GM23248 (cell line): ENCODE results near the gene LIN54. TPM values are rescaled to one million over a fixed set of nuclear protein-coding genes. Genes with fewer than 3 reads are reported as not detected.
A peak's percentile ranks its signal among the peaks of the same experiment; 100 is the strongest.

Experiments
- DNase-seq: peaks from one replicate; pipeline ENCODE4 v3.0.0-alpha.2; 2015
- H2AFZ ChIP-seq: fragments of 200-600 bp; sonication (generic); 2 replicates; pipeline ENCODE4 v1.6.1; 2016; ENCODE audit warnings: antibody characterized with exemption
- H3F3A ChIP-seq: fragments of 200-600 bp; sonication (generic); 2 replicates; pipeline ENCODE4 v1.6.1; 2016; ENCODE audit warnings: mild to moderate bottlenecking, antibody characterized with exemption, mixed run types; ENCODE audit not compliant: insufficient read depth
- H3K27ac ChIP-seq: fragments of 200-600 bp; sonication (generic); 2 replicates; pipeline ENCODE4 v1.5.1; 2016; ENCODE audit warnings: mild to moderate bottlenecking
- H3K27me3 ChIP-seq: fragments of 200-600 bp; sonication (generic); replicated peaks from 2 replicates; pipeline ENCODE4 v1.6.1; 2016; ENCODE audit warnings: mild to moderate bottlenecking; ENCODE audit not compliant: insufficient read depth
- H3K36me3 ChIP-seq: fragments of 200-600 bp; sonication (generic); 2 replicates; pipeline ENCODE4 v1.6.1; 2016; ENCODE audit warnings: low read depth, mild to moderate bottlenecking
- H3K4me1 ChIP-seq: fragments of 200-600 bp; sonication (generic); 2 replicates; pipeline ENCODE4 v1.6.1; 2016; ENCODE audit warnings: mild to moderate bottlenecking; ENCODE audit not compliant: insufficient read depth
- H3K4me2 ChIP-seq: fragments of 200-600 bp; sonication (generic); one replicate; pipeline ENCODE4 v1.6.1; 2016; ENCODE audit warnings: mild to moderate bottlenecking; ENCODE audit not compliant: unreplicated experiment
- H3K4me3 ChIP-seq: fragments of 200-600 bp; sonication (generic); 2 replicates; pipeline ENCODE4 v1.5.1; 2016; ENCODE audit warnings: mild to moderate bottlenecking
- H3K79me2 ChIP-seq: fragments of 200-600 bp; sonication (generic); 2 replicates; pipeline ENCODE4 v1.6.1; 2016; ENCODE audit warnings: mild to moderate bottlenecking; ENCODE audit not compliant: insufficient read depth
- H3K9ac ChIP-seq: fragments of 200-600 bp; sonication (generic); 2 replicates; pipeline ENCODE4 v1.6.1; 2016; ENCODE audit warnings: mild to moderate bottlenecking
- H3K9me2 ChIP-seq: fragments of 200-600 bp; sonication (generic); 2 replicates; pipeline ENCODE4 v1.6.1; 2016; ENCODE audit warnings: mixed run types, mild to moderate bottlenecking, moderate library complexity; ENCODE audit not compliant: insufficient read depth
- H3K9me3 ChIP-seq: fragments of 200-600 bp; sonication (generic); one replicate; pipeline ENCODE4 v1.6.1; 2017; ENCODE audit warnings: low read depth
- H4K20me1 ChIP-seq: fragments of 200-600 bp; sonication (generic); 2 replicates; pipeline ENCODE4 v1.6.0; 2016; ENCODE audit not compliant: insufficient read depth
- EZH2 ChIP-seq: fragments of 200-600 bp; sonication (generic); IDR thresholded peaks from 2 replicates; pipeline ENCODE4 v1.6.1; 2018; ENCODE audit warnings: antibody characterized with exemption, mild to moderate bottlenecking; ENCODE audit not compliant: insufficient read depth, poor library complexity, severe bottlenecking
- EZH2phosphoT487 ChIP-seq: fragments of 200-600 bp; sonication (generic); IDR thresholded peaks from 2 replicates; pipeline ENCODE4 v1.6.1; 2018; ENCODE audit warnings: antibody characterized with exemption, moderate library complexity, mild to moderate bottlenecking, low read depth; ENCODE audit not compliant: insufficient read depth
- WGBS, 2 experiments: methylation state at CpG; one replicate each; pipeline ENCODE4 v1.1.6; 2015 to 2017; ENCODE audit warnings: low lambda C conversion rate in 2 of 2, low coverage in 1 of 2; ENCODE audit errors: missing lambda C conversion rate in 2 of 2; 5-methylcytosine and 5-hydroxymethylcytosine counted together
- in situ Hi-C: fragments of 300-500 bp; cut with MboI; formaldehyde crosslinking; loops from 2 replicates; pipeline ENCODE4 v1.15.0; 2020
- polyA plus RNA-seq: library from polyadenylated mRNA; unstranded; fragments of >200 nt; fragmentation: Nextera tagmentation; extraction: Ambion mirVana; gene quantifications from 2 replicates; pipeline ENCODE4 v1.2.1, GENCODE V29; 2016
- total RNA-seq: library from RNA; depleted of rRNA; stranded (reverse); fragments of >200 nt; shearing (Covaris generic); gene quantifications from 2 replicates; pipeline ENCODE4 v1.2.3, GENCODE V29; 2014

LIN54 gene
- total and polyA plus RNA-seq, 2 experiments from 2014 or later, result 6.4 to 13.3 TPM

DNA sequence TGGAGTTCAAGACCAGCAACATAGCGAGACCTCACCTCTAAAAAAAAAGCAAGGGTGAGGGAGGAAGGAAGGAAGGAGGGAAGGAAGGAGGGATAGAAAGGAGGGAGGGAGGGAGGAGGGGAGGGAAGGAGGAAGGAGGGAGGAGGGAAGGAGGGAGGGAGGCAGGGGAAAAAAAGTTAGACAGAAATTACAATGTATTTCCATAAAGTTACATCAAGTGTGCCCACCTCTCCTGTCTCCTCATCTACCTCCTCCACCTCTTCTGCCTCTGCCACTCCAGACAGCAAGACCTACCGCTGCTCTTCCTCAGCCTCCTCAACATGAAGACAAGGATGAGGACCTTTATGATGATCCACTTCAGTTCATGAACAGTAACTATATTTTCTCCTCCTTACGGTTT, 8.3 kb downstream of the LIN54 start:
- Histone ChIP-seq H3K27ac (no peak overlapping the region), H3K9me3 (no peaks in the 10 kb centered on the region), H3K9me2 (no peaks in the 10 kb centered on the region), H3K4me2 (no peak overlapping the region), H2AFZ (no peak overlapping the region), H3K4me3 (no peak overlapping the region), H4K20me1 (no peaks in the 10 kb centered on the region), H3K27me3 (no peaks in the 10 kb centered on the region), H3F3A (no peaks in the 10 kb centered on the region), H3K36me3 (no peaks in the 10 kb centered on the region), H3K9ac (no peak overlapping the region), H3K4me1 (no peaks in the 10 kb centered on the region), H3K79me2 (peaks cover 98% of the 10 kb centered on the region)
- TF ChIP-seq EZH2phosphoT487 (no peak), EZH2 (no peak)
- no peak for DNase-seq
- 90 to 99% methylated on average over 3 of the region's 3 CpGs for WGBS, 2 experiments
- in situ Hi-C loops, result no loop called here

DNA sequence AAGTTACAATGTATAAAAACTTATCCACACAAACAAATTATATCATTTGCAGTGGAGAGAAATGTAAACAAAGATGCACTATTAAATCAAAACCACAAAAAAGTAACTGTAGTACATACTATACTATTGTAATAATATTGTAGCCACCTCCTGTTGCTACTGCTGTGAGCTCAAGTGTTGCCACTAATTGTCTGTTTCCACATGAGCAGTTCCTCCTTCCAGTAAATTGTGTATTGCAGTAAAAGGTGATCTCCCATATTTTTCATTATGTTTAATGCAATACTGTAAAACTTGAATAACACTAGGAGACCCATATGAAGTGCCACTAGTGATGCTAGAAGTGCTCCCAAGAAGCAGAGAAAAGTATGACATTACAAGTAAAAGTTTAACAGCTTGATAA, 11.7 kb downstream of the LIN54 start:
- TF ChIP-seq EZH2 (no peak), EZH2phosphoT487 (no peak)
- H3K27me3 ChIP-seq, result no peaks in the 10 kb centered on the region
- H4K20me1 ChIP-seq, result no peaks in the 10 kb centered on the region
- H3K4me3 ChIP-seq, result no peak overlapping the region
- no peak overlapping the region for H3K4me2 ChIP-seq
- H3F3A ChIP-seq, result no peaks in the 10 kb centered on the region
- no peak overlapping the region for H2AFZ ChIP-seq
- H3K9me2 ChIP-seq, result no peaks in the 10 kb centered on the region
- H3K79me2 ChIP-seq, result peaks cover 98% of the 10 kb centered on the region
- in situ Hi-C loops, result no loop called here
- H3K4me1 ChIP-seq, result no peaks in the 10 kb centered on the region
- H3K9me3 ChIP-seq, result no peaks in the 10 kb centered on the region
- no peak for DNase-seq
- H3K9ac ChIP-seq, result no peak overlapping the region
- H3K27ac ChIP-seq, result no peak overlapping the region
- H3K36me3 ChIP-seq, result no peaks in the 10 kb centered on the region

GRCh38 chr4:82994834-82995233, 15.8 kb downstream of the LIN54 start:
- in situ Hi-C loops, result no loop called here
- WGBS, 2 experiments, result 70 to 74% methylated on average over 4 of the region's 4 CpGs
- no peak for DNase-seq

DNA sequence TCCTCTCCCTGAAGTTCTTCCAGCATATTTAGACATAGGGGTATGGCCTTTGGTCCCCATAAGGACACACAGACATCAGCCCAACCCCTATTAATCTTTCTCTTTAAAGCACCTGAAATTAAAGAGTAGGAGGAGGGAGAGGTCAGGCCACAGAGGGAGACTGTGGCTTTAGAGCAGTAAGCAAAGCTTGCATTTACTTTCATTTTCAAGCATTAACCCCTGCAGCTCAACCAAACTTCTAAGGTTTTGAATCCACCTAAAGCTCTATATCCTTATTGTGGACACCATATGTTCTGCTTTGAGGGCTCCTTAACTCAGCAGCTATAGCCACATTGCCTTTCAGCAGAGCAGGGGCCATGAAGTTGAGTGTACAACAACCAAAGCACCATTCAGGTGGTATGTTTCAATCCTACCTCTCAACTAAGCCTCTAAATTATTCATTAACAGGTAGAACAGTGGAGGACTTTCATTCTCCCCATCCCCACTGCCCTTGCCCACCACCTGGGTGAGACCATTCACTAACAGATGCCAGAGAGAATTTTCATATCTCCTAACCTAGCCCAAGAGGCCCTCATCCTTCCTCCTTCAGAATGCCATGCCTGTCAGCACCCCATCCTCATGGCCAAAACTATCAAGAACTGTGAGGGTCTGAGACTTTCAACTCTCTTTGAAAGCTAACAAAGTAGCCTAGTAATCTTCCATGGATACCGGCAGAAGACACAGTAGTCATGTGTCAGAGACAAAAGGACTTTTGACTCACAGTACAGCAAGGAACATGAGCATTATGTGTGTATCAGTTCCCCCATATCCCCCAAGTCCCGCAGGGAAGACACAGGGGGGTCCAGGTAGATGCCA, 20.8 kb downstream of the LIN54 start:
- in situ Hi-C loops, result no loop called here
- Histone ChIP-seq H3K27me3 (no peaks in the 10 kb centered on the region), H3K4me2 (peak overlapping the region; percentile 36), H3F3A (peaks cover 18% of the 10 kb centered on the region), H3K4me1 (peaks cover 16% of the 10 kb centered on the region), H3K36me3 (no peaks in the 10 kb centered on the region), H3K79me2 (peaks cover 88% of the 10 kb centered on the region), H3K27ac (0 out of 2 replicates have a peak overlapping the region, but pooled peaks have one; percentile 16), H3K9me3 (no peaks in the 10 kb centered on the region), H3K4me3 (0 out of 2 replicates have a peak overlapping the region, but pooled peaks have one; percentile 3), H4K20me1 (no peaks in the 10 kb centered on the region), H2AFZ (0 out of 2 replicates have a peak overlapping the region, but pooled peaks have one; percentile 16), H3K9me2 (no peaks in the 10 kb centered on the region; the same call in 1 of the 2 replicates), H3K9ac (no peak overlapping the region)
- peak; percentile 26 for DNase-seq
- no peak for TF ChIP-seq EZH2phosphoT487
- TF ChIP-seq EZH2, result no peak
- WGBS, 2 experiments, result 95 to 96% methylated on average over 2 of the region's 2 CpGs

More at GRCh38 chr4:82994834-82995233, 15.8 kb downstream of the LIN54 start:
- H3K27me3 ChIP-seq, result no peaks in the 10 kb centered on the region
- H3F3A ChIP-seq, result no peaks in the 10 kb centered on the region
- no peak overlapping the region for H3K27ac ChIP-seq
- H3K36me3 ChIP-seq, result no peaks in the 10 kb centered on the region
- H4K20me1 ChIP-seq, result no peaks in the 10 kb centered on the region
- H3K9me2 ChIP-seq, result no peaks in the 10 kb centered on the region
- H3K9ac ChIP-seq, result no peak overlapping the region
- H3K4me3 ChIP-seq, result no peak overlapping the region
- no peaks in the 10 kb centered on the region for H3K9me3 ChIP-seq
- H3K4me1 ChIP-seq, result peaks cover 2% of the 10 kb centered on the region; the same call in 1 of the 2 replicates
- no peak overlapping the region for H3K4me2 ChIP-seq
- peaks cover 95% of the 10 kb centered on the region for H3K79me2 ChIP-seq
- no peak overlapping the region for H2AFZ ChIP-seq
- TF ChIP-seq EZH2 (no peak), EZH2phosphoT487 (no peak)
